ENCODE data around the gene OR4K13. TPM values are rescaled to one million over a fixed set of nuclear protein-coding genes. Genes with fewer than 3 reads are reported as not detected.

Gene OR4K13
- total RNA-seq, 1 donor from 2014 or later = not detected

DNA sequence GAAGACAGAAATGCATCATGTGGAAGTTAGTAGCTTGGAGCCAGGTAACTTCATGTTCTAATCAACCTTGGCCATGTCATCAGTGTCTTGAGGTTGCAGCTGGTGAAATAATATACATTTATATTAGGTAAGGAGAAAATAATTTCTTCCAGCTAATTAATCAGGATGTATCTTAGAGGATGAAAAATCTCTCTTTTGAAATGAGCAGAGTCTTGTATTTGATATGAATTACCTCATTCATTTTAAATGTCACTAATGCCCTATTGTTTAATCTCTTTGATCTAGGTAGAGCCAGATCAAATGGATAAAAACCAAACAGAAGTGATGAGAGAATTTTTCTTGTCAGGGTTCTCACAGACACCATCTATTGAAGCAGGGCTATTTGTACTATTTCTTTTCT is 34.0 kb downstream of the OR4K13 start, which contains the start of gene OR4Q2:
Gene OR4Q2, plus strand, starts transcription at position 301 of the 400 bp plus-strand sequence.
- peaks cover 4% of the 10 kb centered on the region for H3K9me3 Mint-ChIP-seq (ENCODE audit: unreplicated experiment)
- H3K4me1 Mint-ChIP-seq (ENCODE audit: low read depth, unreplicated experiment) = no peaks in the 10 kb centered on the region
- H3K27ac Mint-ChIP-seq (ENCODE audit: unreplicated experiment) = no peak within 1 kb of the TSS
- no peak for DNase-seq
- H3K27me3 Mint-ChIP-seq (ENCODE audit: unreplicated experiment) = no peaks in the 10 kb centered on the region
- H3K4me3 Mint-ChIP-seq (ENCODE audit: unreplicated experiment) = no peak within 1 kb of the TSS
- no peak for TF ChIP-seq CTCF (IDR thresholded peaks at IDR 0.05; ENCODE audit: partially characterized antibody, unreplicated experiment)
- no peaks in the 10 kb centered on the region for H3K36me3 Mint-ChIP-seq (ENCODE audit: unreplicated experiment)

DNA sequence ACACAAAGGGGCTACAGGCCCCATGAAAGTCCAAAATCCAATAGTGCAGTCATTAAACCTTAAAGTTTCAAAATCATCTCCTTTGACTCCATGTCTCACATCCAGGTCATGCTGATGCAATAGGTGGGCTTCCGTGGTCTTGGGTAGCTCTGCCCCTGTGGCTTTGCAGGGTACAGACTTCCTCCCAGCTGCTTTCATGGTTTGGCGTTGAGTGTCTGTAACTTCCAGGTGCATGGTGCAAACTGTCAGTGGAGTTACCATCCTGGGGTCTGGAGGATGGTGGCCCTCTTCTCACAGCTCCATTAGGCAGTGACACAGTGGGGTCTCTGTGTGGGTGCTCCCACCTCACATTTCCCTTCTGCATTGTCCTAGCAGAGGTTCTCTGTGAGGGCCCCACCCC is 42.4 kb downstream of the OR4K13 start:
- Mint-ChIP-seq H3K27me3 (ENCODE audit: unreplicated experiment) (no peaks in the 10 kb centered on the region), H3K4me3 (ENCODE audit: unreplicated experiment) (no peak overlapping the region), H3K27ac (ENCODE audit: unreplicated experiment) (no peak overlapping the region), H3K9me3 (ENCODE audit: unreplicated experiment) (peaks cover 12% of the 10 kb centered on the region), H3K4me1 (ENCODE audit: low read depth, unreplicated experiment) (no peaks in the 10 kb centered on the region), H3K36me3 (ENCODE audit: unreplicated experiment) (peaks cover 11% of the 10 kb centered on the region)
- no peak for DNase-seq
- TF ChIP-seq CTCF (IDR thresholded peaks at IDR 0.05; ENCODE audit: partially characterized antibody, unreplicated experiment) = no peak

Other genes starting within 250 kb of the OR4K13 start
- not detected for gene OR4N2, start 232.3 kb downstream of the OR4K13 start, total RNA-seq (ENCODE audit: unreplicated experiment)
- not detected for gene OR4K2, start 160.9 kb downstream of the OR4K13 start, total RNA-seq (ENCODE audit: unreplicated experiment)
- not detected for gene OR4K5, start 115.4 kb downstream of the OR4K13 start, total RNA-seq (ENCODE audit: unreplicated experiment)
- not detected for gene OR4K1, start 105.1 kb downstream of the OR4K13 start, total RNA-seq (ENCODE audit: unreplicated experiment)
- gene OR4K15, start 60.4 kb downstream of the OR4K13 start, total RNA-seq (ENCODE audit: unreplicated experiment) = not detected
- gene OR4Q2, start 33.9 kb downstream of the OR4K13 start, total RNA-seq (ENCODE audit: unreplicated experiment) = not detected
- gene OR4K14, start 16.7 kb downstream of the OR4K13 start, total RNA-seq (ENCODE audit: unreplicated experiment) = not detected
- gene OR4L1, start 24.0 kb upstream of the OR4K13 start, total RNA-seq (ENCODE audit: unreplicated experiment) = not detected
- not detected for gene OR4K17, start 74.7 kb upstream of the OR4K13 start, total RNA-seq (ENCODE audit: unreplicated experiment)
- not detected for gene OR4N5, start 102.8 kb upstream of the OR4K13 start, total RNA-seq (ENCODE audit: unreplicated experiment)
- gene OR11G2, start 154.9 kb upstream of the OR4K13 start, total RNA-seq (ENCODE audit: unreplicated experiment) = not detected
- not detected for gene OR11H6, start 187.7 kb upstream of the OR4K13 start, total RNA-seq (ENCODE audit: unreplicated experiment)
- not detected for gene OR11H7, start 192.9 kb upstream of the OR4K13 start, total RNA-seq (ENCODE audit: unreplicated experiment)
- not detected for gene OR11H4, start 203.2 kb upstream of the OR4K13 start, total RNA-seq (ENCODE audit: unreplicated experiment)

Measured in glutamatergic neuron (in vitro differentiated cells).